Naive thymus-derived CD4-positive, alpha-beta T cell (primary cell): ENCODE measurements around the gene KBTBD2. TPM values are rescaled to one million over a fixed set of nuclear protein-coding genes. Genes with fewer than 3 reads are reported as not detected.
"Not testable (repeated sequence)": the region's sequence is repeated elsewhere in the genome, so short reads cannot be mapped to it uniquely, and the experiment has no call there.

Source experiments
- ATAC-seq: fragments of 150-1000 bp; cut with Tn5 transposase; 2 replicates; pipeline ENCODE4 v1.10.0; 2021; ENCODE audit warnings: mild to moderate bottlenecking, moderate library complexity
- CTCF ChIA-PET: fragments of 350-600 bp; sonication (Branson Sonifier 250); formaldehyde crosslinking; loops from one replicate; lab custom pipeline; 2021; ENCODE audit warnings: antibody characterized with exemption; lab: Charles Lee
- POLR2A ChIA-PET: fragments of 350-600 bp; sonication (Branson Sonifier 250); formaldehyde crosslinking; loops from one replicate; lab custom pipeline; 2021; ENCODE audit warnings: antibody characterized with exemption, inconsistent platforms; lab: Charles Lee
- DNase-seq, 9 donors: peaks; one replicate each; pipeline versions ENCODE4 v3.0.0 to v3.0.0-alpha.2; 2020 to 2022; ENCODE audit warnings: mixed read lengths in 1 of 9
- H3K27ac ChIP-seq: one replicate; pipeline ENCODE4 v1.7.0; 2013; ENCODE audit warnings: mild to moderate bottlenecking, low read depth, low read length, moderate library complexity
- H3K27me3 ChIP-seq, 2 donors: one replicate each; pipeline ENCODE4 v1.7.0; 2013; ENCODE audit warnings: low read length in 2 of 2, mild to moderate bottlenecking in 2 of 2, moderate library complexity in 2 of 2; ENCODE audit not compliant: control insufficient read depth in 2 of 2, insufficient read depth in 2 of 2
- H3K36me3 ChIP-seq, 3 experiments: 1 replicate in 2 of 3; 2 replicates in 1 of 3; pipeline ENCODE4 v1.7.0; 2013; ENCODE audit warnings: low read length in 3 of 3, mild to moderate bottlenecking in 3 of 3, moderate library complexity in 1 of 3; ENCODE audit not compliant: insufficient read depth in 3 of 3, control insufficient read depth in 2 of 3
- H3K4me1 ChIP-seq, 2 donors: one replicate each; pipeline ENCODE4 v1.7.0; 2013; ENCODE audit warnings: low read length in 2 of 2, mild to moderate bottlenecking in 2 of 2, moderate library complexity in 1 of 2; ENCODE audit not compliant: control insufficient read depth in 2 of 2, insufficient read depth in 2 of 2
- H3K4me3 ChIP-seq: 2 replicates; pipeline ENCODE4 v1.7.0; 2013; ENCODE audit warnings: mild to moderate bottlenecking, low read length
- H3K9me3 ChIP-seq, 3 experiments: 1 replicate in 2 of 3; 2 replicates in 1 of 3; pipeline ENCODE4 v1.7.0; 2013; ENCODE audit warnings: low read length in 3 of 3; ENCODE audit not compliant: control insufficient read depth in 2 of 3
- H3K27ac Mint-ChIP-seq, 9 donors: one replicate each; pipeline ENCODE4 v1.8.0; 2020 to 2022; ENCODE audit warnings: mixed read lengths in 9 of 9, mild to moderate bottlenecking in 8 of 9, moderate library complexity in 5 of 9, inconsistent platforms in 2 of 9
- H3K27me3 Mint-ChIP-seq, 5 donors: one replicate each; pipeline ENCODE4 v1.8.0; 2021 to 2022; ENCODE audit warnings: mixed read lengths in 5 of 5, mild to moderate bottlenecking in 1 of 5
- H3K36me3 Mint-ChIP-seq, 5 donors: one replicate each; pipeline ENCODE4 v1.8.0; 2020 to 2022; ENCODE audit warnings: mixed read lengths in 5 of 5, mild to moderate bottlenecking in 3 of 5, inconsistent platforms in 1 of 5
- H3K4me1 Mint-ChIP-seq, 7 donors: one replicate each; pipeline ENCODE4 v1.8.0; 2020 to 2022; ENCODE audit warnings: mixed read lengths in 7 of 7, mild to moderate bottlenecking in 3 of 7, inconsistent platforms in 1 of 7
- H3K4me3 Mint-ChIP-seq, 10 donors: one replicate each; pipeline ENCODE4 v1.8.0; 2020 to 2022; ENCODE audit warnings: mild to moderate bottlenecking in 10 of 10, mixed read lengths in 10 of 10, moderate library complexity in 6 of 10, inconsistent platforms in 2 of 10
- H3K9me3 Mint-ChIP-seq, 11 donors: one replicate each; pipeline ENCODE4 v1.8.0; 2020 to 2022; ENCODE audit warnings: mixed read lengths in 11 of 11, mild to moderate bottlenecking in 4 of 11, inconsistent platforms in 1 of 11, moderate library complexity in 1 of 11
- intact Hi-C, 2 donors: fragments of 100-400 bp; cut with micrococcal nuclease; formaldehyde crosslinking; loops; one replicate each; pipeline ENCODE4 v1.15.1; 2023
- polyA plus RNA-seq, 2 donors: library from polyadenylated mRNA; unstranded; fragments of 300-500 nt; fragmentation: Illumina TruSeq; gene quantifications; one replicate each; pipeline ENCODE4 v1.2.3, GENCODE V29; 2021
- total RNA-seq, 6 experiments: library from RNA in 5 of 6; stranded (reverse) in 5 of 6; gene quantifications; 1 replicate in 5 of 6; 2 replicates in 1 of 6; pipeline ENCODE4 v1.2.3 and lab custom pipeline; 2021 to 2026

KBTBD2 gene
- total and polyA plus RNA-seq, 7 experiments from 2014 or later = 18.4 to 116 (median 62.7) TPM

- no peak for DNase-seq
- Histone ChIP-seq H3K4me3 (no peak overlapping the region), H3K9me3 (peaks cover 0 to 3% (median 0%) of the 10 kb centered on the region in 3 experiments), H3K27ac (no peak overlapping the region), H3K4me1 (no peaks in the 10 kb centered on the region), H3K27me3 (no peaks in the 10 kb centered on the region), H3K36me3 (peaks cover 6 to 51% (median 9%) of the 10 kb centered on the region in 3 experiments)
- Mint-ChIP-seq H3K27ac (no peak overlapping the region), H3K27me3 (no peaks in the 10 kb centered on the region), H3K4me1 (peaks cover 4 to 31% (median 21%) of the 10 kb centered on the region in 7 donors), H3K9me3 (peaks cover 2 to 26% (median 9%) of the 10 kb centered on the region in 11 donors), H3K36me3 (peaks cover 26 to 71% (median 51%) of the 10 kb centered on the region in 5 donors), H3K4me3 (no peak overlapping the region)
- intact Hi-C loops = no loop called here
- no peak for ATAC-seq
- CTCF ChIA-PET = interaction anchor here (1.3 kb wide), 1 partner anchor 73 kb away, joined by 3 read pairs; no protein-coding TSS in a partner anchor
- POLR2A ChIA-PET = no interaction called here
These were observed 21.3 kb downstream of the KBTBD2 start for GRCh38 chr7:32870298-32870697.

DNA sequence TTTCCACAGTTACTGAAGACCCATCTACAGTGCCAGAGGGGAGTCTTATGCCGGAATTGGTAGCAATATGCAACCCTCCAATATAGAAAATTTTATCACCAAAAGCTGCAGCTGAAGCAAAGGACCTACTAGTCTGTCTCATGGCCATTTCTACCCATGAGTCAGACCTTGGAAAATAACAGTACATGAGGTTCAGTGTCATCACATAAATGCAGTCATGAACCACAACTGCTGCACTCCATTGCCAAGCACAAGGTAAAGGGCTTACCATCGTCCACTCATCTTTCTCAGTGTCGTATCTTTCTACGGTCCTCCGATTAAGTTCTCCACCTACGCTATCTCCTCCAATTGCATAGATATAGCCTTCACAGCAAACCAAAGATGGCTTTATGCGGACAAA lies 21.8 kb downstream of the KBTBD2 start:
- DNase-seq (no peak), ATAC-seq (no peak)
- Mint-ChIP-seq H3K27me3 (no peaks in the 10 kb centered on the region), H3K4me1 (peaks cover 2 to 31% (median 18%) of the 10 kb centered on the region in 7 donors), H3K9me3 (peaks cover 3 to 30% (median 9%) of the 10 kb centered on the region in 11 donors), H3K36me3 (peaks cover 26 to 70% (median 49%) of the 10 kb centered on the region in 5 donors), H3K4me3 (no peak overlapping the region), H3K27ac (no peak overlapping the region)
- Histone ChIP-seq H3K27me3 (no peaks in the 10 kb centered on the region), H3K9me3 (peaks cover 0 to 9% (median 0%) of the 10 kb centered on the region in 3 experiments), H3K4me1 (no peaks in the 10 kb centered on the region), H3K36me3 (peaks cover 6 to 45% (median 9%) of the 10 kb centered on the region in 3 experiments), H3K4me3 (no peak overlapping the region), H3K27ac (no peak overlapping the region)
- intact Hi-C loops = no loop called here
- ChIA-PET CTCF (interaction anchor here (1.3 kb wide), 1 partner anchor 74 kb away, joined by 3 read pairs; no protein-coding TSS in a partner anchor), POLR2A (interaction anchor here (0.7 kb wide), 1 partner anchor 32 kb away, joined by 3 read pairs; no protein-coding TSS in a partner anchor)

DNA sequence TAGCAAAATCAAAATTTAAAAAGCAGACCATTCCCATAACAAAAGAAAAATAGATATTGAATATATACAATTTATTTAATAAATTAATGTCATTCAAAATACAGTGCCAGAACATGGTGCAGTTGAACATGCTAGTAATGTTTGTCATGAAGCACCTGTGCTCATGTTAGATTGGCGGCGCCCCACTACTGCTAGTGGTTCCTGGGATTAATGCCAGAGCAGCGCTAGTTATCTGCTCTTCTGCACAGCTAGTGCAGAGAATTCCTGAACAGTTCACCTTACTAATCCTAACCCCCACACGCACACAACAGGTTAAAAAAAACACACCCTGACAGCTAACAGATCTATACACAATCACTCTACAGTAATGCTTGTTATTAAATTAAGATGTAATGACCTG lies 23.4 kb downstream of the KBTBD2 start:
- H3K27ac Mint-ChIP-seq = peak overlapping the region in 1 of 9 donors; percentile 14
- H3K27me3 Mint-ChIP-seq = no peaks in the 10 kb centered on the region
- no peak overlapping the region for H3K27ac ChIP-seq
- no peak for DNase-seq
- H3K4me1 ChIP-seq = no peaks in the 10 kb centered on the region
- H3K36me3 Mint-ChIP-seq = peaks cover 26 to 76% (median 62%) of the 10 kb centered on the region in 5 donors
- no peak overlapping the region for H3K4me3 ChIP-seq
- no peak for ATAC-seq
- intact Hi-C loops = no loop called here
- H3K36me3 ChIP-seq = peaks cover 6 to 41% (median 9%) of the 10 kb centered on the region in 3 experiments
- no peak overlapping the region for H3K4me3 Mint-ChIP-seq
- H3K9me3 ChIP-seq = peaks cover 0 to 11% (median 0%) of the 10 kb centered on the region in 3 experiments
- H3K27me3 ChIP-seq = no peaks in the 10 kb centered on the region
- peaks cover 3 to 37% (median 9%) of the 10 kb centered on the region in 11 donors for H3K9me3 Mint-ChIP-seq
- H3K4me1 Mint-ChIP-seq = peaks cover 4 to 29% (median 17%) of the 10 kb centered on the region in 7 donors
- ChIA-PET CTCF (interaction anchor here (0.7 to 1.1 kb wide), 2 partner anchors 21 to 75 kb away, joined by 3 to 4 read pairs; no protein-coding TSS in a partner anchor), POLR2A (interaction anchor here (1.2 kb wide), 1 partner anchor 25 kb away, joined by 3 read pairs; no protein-coding TSS in a partner anchor)

- ATAC-seq (peak; percentile 26), DNase-seq (no peak)
- H3K9me3 Mint-ChIP-seq = peaks cover 3 to 37% (median 9%) of the 10 kb centered on the region in 11 donors
- peaks cover 6 to 20% (median 9%) of the 10 kb centered on the region in 3 experiments for H3K36me3 ChIP-seq
- H3K27ac Mint-ChIP-seq = peak overlapping the region in 1 of 9 donors; percentile 18
- no peak overlapping the region for H3K4me3 ChIP-seq
- POLR2A ChIA-PET = interaction anchor here (1.0 kb wide), 1 partner anchor 18 kb away, joined by 4 read pairs; no protein-coding TSS in a partner anchor
- H3K36me3 Mint-ChIP-seq = peaks cover 24 to 59% (median 55%) of the 10 kb centered on the region in 5 donors
- CTCF ChIA-PET = interaction anchor here (1.2 kb wide), 1 partner anchor 16 kb away, joined by 6 read pairs; no protein-coding TSS in a partner anchor
- peaks cover 0 to 11% (median 0%) of the 10 kb centered on the region in 3 experiments for H3K9me3 ChIP-seq
- intact Hi-C loops = no loop called here
- H3K4me1 Mint-ChIP-seq = peaks cover 0 to 18% (median 15%) of the 10 kb centered on the region in 7 donors
- no peaks in the 10 kb centered on the region for H3K4me1 ChIP-seq
- no peaks in the 10 kb centered on the region for H3K27me3 Mint-ChIP-seq
- no peak overlapping the region for H3K27ac ChIP-seq
- no peak overlapping the region for H3K4me3 Mint-ChIP-seq
- no peaks in the 10 kb centered on the region for H3K27me3 ChIP-seq
These were observed 26.0 kb downstream of the KBTBD2 start for GRCh38 chr7:32865448-32866030.

DNA sequence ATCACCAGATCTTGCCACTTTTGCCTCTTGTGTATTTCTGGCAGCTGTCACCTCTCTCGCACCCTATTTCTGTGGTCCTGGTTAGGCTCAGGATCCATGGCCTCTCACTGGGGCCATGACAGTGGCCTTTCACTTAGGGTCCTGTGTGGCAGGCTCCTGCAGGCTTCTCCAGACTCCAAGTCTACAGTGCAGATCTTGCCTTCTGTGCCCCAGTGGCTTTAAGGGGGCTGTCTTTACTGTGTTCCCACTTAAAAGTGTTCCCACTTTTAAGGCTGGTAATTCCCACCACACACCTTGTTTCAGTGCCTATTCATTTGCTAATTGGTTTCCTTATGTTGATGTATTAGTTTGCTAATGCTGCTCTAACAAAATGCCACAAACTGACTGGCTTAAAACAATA lies 27.7 kb downstream of the KBTBD2 start:
- DNase-seq, ATAC-seq, H3K4me3 ChIP-seq, H3K27me3 ChIP-seq, CTCF ChIA-PET, H3K4me3 Mint-ChIP-seq, H3K36me3 ChIP-seq, intact Hi-C loops, POLR2A ChIA-PET, H3K27ac ChIP-seq, H3K4me1 ChIP-seq: not testable (repeated sequence)
- Mint-ChIP-seq H3K36me3 (peaks cover 12 to 46% (median 41%) of the 10 kb centered on the region in 5 donors), H3K27ac (peak overlapping the region in 2 of 9 donors; percentile 16 to 34), H3K27me3 (peaks cover 0 to 10% (median 0%) of the 10 kb centered on the region in 5 donors), H3K9me3 (peaks cover 3 to 37% (median 9%) of the 10 kb centered on the region in 11 donors), H3K4me1 (peaks cover 0 to 19% (median 10%) of the 10 kb centered on the region in 7 donors)
- H3K9me3 ChIP-seq = peaks cover 0 to 11% (median 0%) of the 10 kb centered on the region in 3 experiments

DNA sequence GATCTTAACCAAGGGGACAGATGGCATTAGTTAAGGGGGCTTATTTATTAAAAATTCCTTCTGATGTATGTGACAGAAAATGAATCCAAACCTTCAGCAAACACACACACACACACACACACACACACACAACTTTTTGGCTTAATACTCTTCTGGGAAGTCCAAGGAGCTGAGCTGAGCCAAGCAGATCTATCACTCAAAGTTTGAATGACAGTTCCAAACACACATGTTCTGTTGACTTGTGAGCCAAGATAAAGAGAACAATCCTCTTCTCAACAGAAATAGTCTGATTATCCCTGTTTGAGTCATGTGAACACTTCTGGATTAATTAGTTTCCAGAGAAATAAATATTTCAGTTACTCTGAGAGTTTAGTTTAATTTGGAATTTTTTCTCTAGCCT lies 31.5 kb downstream of the KBTBD2 start:
- peaks cover 0 to 22% (median 0%) of the 10 kb centered on the region in 5 donors for H3K27me3 Mint-ChIP-seq
- Histone ChIP-seq H3K36me3 (no peaks in the 10 kb centered on the region), H3K27ac (no peak overlapping the region), H3K27me3 (no peaks in the 10 kb centered on the region), H3K9me3 (peaks cover 0 to 5% (median 0%) of the 10 kb centered on the region in 3 experiments), H3K4me1 (no peaks in the 10 kb centered on the region), H3K4me3 (no peak overlapping the region)
- ATAC-seq (no peak), DNase-seq (no peak)
- intact Hi-C loops = no loop called here
- peaks cover 0 to 8% (median 2%) of the 10 kb centered on the region in 7 donors for H3K4me1 Mint-ChIP-seq
- peaks cover 0 to 17% (median 8%) of the 10 kb centered on the region in 5 donors for H3K36me3 Mint-ChIP-seq
- ChIA-PET POLR2A (no interaction called here), CTCF (interaction anchor here (1.0 to 2.1 kb wide), 2 partner anchors 13 to 18 kb away, joined by 6 read pairs; no protein-coding TSS in a partner anchor)
- no peak overlapping the region for H3K4me3 Mint-ChIP-seq
- H3K27ac Mint-ChIP-seq = no peak overlapping the region
- H3K9me3 Mint-ChIP-seq = peaks cover 0 to 9% (median 2%) of the 10 kb centered on the region in 11 donors
